DOHH2 (cell line): Measurements from ENCODE around the gene DEFB129.

Experiments used
- CTCF ChIP-seq: fragments of 200-600 bp; sonication (generic); IDR thresholded peaks from one replicate; pipeline ENCODE4 v1.5.1; 2014; ENCODE audit warnings: antibody characterized with exemption, mild to moderate bottlenecking, low read depth, low read length; ENCODE audit not compliant: poor library complexity, severe bottlenecking
- EZH2phosphoT487 ChIP-seq: fragments of 200-600 bp; sonication (generic); IDR thresholded peaks from 2 replicates; pipeline ENCODE4 v1.6.1; 2017; ENCODE audit warnings: borderline replicate concordance, mild to moderate bottlenecking, antibody characterized with exemption, low read length, moderate library complexity, mixed read lengths

GRCh38 chr20:272718-273117 lies 45.7 kb downstream of the DEFB129 start:
- TF ChIP-seq CTCF (no peak), EZH2phosphoT487 (no peak)
